CD4-positive, alpha-beta T cell treated with Interferon gamma for 1 hour (primary cell): ENCODE measurements around the gene EFCC1.
A peak's percentile ranks its signal among the peaks of the same experiment; 100 is the strongest.
"Not testable (repeated sequence)": the region's sequence is repeated elsewhere in the genome, so short reads cannot be mapped to it uniquely, and the experiment has no call there.

Source experiments
- DNase-seq: peaks from one replicate; pipeline ENCODE4 v3.0.0-alpha.2; 2020

EFCC1 gene

GRCh38 chr3:129058441-129059200, 57.5 kb downstream of the EFCC1 start:
- DNase-seq: no peak

GRCh38 chr3:129059311-129059958, 58.3 kb downstream of the EFCC1 start:
- no peak for DNase-seq

- DNase-seq: no peak
Observed at GRCh38 chr3:129060276-129061022, 59.3 kb downstream of the EFCC1 start, which contains the start of gene GP9. TSS of gene GP9 (plus strand) at chr3:129060779. CDS start at chr3:129061740, 961 bp downstream.

- no peak for DNase-seq
Observed at GRCh38 chr3:129061023-129061887, 60.2 kb downstream of the EFCC1 start.

- DNase-seq: no peak
Observed at GRCh38 chr3:129061888-129062834, 61.1 kb downstream of the EFCC1 start.

GRCh38 chr3:129063091-129063640, 62.1 kb downstream of the EFCC1 start:
- DNase-seq: no peak

GRCh38 chr3:129063841-129064482, 62.9 kb downstream of the EFCC1 start:
- DNase-seq: no peak

GRCh38 chr3:129065016-129065719, 64.1 kb downstream of the EFCC1 start:
- DNase-seq: no peak

GRCh38 chr3:129065720-129066073, 64.6 kb downstream of the EFCC1 start:
- no peak for DNase-seq

GRCh38 chr3:129067719-129068118, 66.6 kb downstream of the EFCC1 start:
- peak; percentile 11 for DNase-seq

GRCh38 chr3:129068291-129068886, 67.3 kb downstream of the EFCC1 start:
- DNase-seq: no peak

GRCh38 chr3:129069313-129070085, 68.4 kb downstream of the EFCC1 start:
- not testable (repeated sequence) for DNase-seq

GRCh38 chr3:129070086-129070885, 69.2 kb downstream of the EFCC1 start:
- no peak for DNase-seq

- DNase-seq: no peak
Observed at GRCh38 chr3:129077222-129077621, 76.1 kb downstream of the EFCC1 start.

- DNase-seq: no peak
Observed at GRCh38 chr3:129078510-129078909, 77.4 kb downstream of the EFCC1 start.

GRCh38 chr3:129081503-129081902, 80.4 kb downstream of the EFCC1 start:
- no peak for DNase-seq

- no peak for DNase-seq
Observed at GRCh38 chr3:129082026-129082425, 80.9 kb downstream of the EFCC1 start.

GRCh38 chr3:129084501-129084900, 83.4 kb downstream of the EFCC1 start:
- DNase-seq: no peak
